Fibroblast of mammary gland (primary cell): ENCODE data around the gene TMPRSS6.

Experiments
- DNase-seq: peaks from one replicate; pipeline ENCODE4 v3.0.0-alpha.2; 2010; ENCODE audit warnings: low read depth
- H3K4me3 ChIP-seq: 2 replicates; pipeline ENCODE4 v1.5.1; 2011; ENCODE audit warnings: low read depth, mild to moderate bottlenecking, low read length, moderate library complexity; ENCODE audit not compliant: control insufficient read depth
- TF ChIP-seq, protein P1 (sequence below): conservative IDR thresholded peaks from 2 replicates; pipeline ENCODE4 v1.5.1; 2011; ENCODE audit warnings: low read depth, low read length, inconsistent platforms; ENCODE audit not compliant: control insufficient read depth, insufficient read depth

The TMPRSS6 gene

DNA sequence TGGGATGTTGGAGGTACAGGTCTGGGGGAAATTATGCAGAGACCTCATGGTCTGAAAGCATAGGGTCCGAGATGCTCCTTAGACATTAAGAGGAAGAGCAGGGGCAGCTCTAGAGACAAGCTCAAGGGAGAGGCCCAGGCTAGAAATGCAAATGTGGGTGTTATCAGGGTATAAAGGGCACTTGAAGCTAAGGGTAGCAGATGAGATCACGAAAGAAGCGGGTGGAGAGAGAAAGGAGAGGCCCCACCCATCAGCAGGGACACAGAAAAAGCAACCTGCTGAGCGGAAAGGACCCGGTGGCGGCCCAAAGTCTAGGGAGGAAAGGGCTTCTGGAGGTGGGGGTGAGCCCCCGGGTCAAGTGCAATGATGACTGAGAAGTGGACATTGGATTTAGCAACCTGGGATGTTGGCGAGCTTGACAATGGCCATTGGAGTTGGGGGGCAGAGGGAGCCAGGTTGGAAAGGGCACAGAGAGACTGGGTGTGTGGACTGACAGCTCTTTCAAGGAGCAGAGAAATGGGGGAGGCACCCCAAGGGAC lies 8.9 kb downstream of the TMPRSS6 start:
- no peak for DNase-seq
- no peak overlapping the region for H3K4me3 ChIP-seq
- TF ChIP-seq, protein P1, sequence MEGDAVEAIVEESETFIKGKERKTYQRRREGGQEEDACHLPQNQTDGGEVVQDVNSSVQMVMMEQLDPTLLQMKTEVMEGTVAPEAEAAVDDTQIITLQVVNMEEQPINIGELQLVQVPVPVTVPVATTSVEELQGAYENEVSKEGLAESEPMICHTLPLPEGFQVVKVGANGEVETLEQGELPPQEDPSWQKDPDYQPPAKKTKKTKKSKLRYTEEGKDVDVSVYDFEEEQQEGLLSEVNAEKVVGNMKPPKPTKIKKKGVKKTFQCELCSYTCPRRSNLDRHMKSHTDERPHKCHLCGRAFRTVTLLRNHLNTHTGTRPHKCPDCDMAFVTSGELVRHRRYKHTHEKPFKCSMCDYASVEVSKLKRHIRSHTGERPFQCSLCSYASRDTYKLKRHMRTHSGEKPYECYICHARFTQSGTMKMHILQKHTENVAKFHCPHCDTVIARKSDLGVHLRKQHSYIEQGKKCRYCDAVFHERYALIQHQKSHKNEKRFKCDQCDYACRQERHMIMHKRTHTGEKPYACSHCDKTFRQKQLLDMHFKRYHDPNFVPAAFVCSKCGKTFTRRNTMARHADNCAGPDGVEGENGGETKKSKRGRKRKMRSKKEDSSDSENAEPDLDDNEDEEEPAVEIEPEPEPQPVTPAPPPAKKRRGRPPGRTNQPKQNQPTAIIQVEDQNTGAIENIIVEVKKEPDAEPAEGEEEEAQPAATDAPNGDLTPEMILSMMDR, result no peak

DNA sequence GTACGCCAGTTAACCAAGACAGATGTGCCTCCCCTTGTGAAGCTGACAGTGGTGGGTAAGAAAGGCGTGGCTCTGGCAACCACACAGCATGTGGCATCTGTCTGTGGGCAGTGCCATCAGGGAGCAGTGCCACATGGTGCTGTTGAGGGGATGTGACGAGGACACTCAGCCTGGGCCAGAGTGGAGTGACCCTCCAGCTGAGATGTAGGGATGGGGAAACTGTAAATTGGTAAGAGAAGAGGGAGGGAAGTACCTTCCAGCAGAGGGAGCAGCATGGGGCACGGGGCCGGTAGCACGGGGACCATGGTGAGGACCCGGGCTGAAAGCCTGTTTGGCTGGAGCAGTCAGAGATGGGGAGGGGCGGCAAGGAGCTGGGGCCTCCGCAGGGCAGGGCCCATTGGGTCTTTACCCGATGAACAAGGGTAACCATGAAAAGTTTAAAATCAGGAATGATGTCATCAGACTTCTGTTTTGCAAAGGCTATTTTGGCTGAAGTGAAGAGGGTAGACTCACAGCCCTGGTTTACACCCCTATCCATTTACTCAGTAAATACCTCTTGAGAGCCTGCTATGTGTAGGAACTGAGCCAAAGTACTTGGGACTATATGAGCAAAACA lies 10.4 kb downstream of the TMPRSS6 start:
- TF ChIP-seq, protein P1, result peak; percentile 5
- no peak for DNase-seq
- H3K4me3 ChIP-seq, result no peak overlapping the region

DNA sequence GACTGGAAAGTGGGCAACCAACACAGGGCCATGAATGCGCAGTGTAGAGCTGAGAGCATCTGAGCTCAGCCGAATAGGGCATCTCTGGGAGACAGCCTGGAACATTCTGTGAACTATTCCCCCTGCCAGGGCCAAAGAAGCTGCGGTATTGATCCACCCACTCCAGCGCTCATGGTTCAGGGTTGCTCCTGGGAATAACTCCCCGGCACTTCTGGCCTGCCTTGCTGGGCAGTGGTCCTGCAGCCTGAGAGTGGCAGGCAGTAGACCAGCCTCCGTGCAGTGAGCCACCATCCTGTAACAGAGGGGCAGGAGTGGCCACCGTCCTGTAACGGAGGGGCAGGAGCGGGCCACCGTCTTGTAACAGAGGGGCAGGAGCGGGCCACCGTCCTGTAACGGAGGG lies 12.2 kb downstream of the TMPRSS6 start:
- H3K4me3 ChIP-seq, result no peak overlapping the region
- TF ChIP-seq, protein P1, result no peak
- no peak for DNase-seq

DNA sequence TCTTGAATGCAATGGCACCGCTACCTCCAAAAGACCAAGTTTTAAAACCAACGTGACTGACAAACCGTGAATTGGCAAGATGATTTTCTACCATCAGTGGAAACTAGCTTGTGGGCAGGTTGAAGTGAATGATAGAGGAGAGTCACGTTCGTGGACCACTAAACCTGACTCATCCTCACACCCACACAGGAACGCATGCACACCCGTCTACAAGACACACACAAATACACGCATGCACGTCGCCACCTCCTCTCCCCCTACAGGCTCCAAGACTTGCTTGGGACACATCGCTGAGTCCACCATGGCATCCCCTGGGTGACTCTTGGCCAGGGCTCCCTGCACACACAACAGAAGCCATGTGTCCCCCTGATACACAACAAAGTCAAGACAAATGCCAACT lies 14.4 kb downstream of the TMPRSS6 start:
- TF ChIP-seq, protein P1, result no peak
- no peak overlapping the region for H3K4me3 ChIP-seq
- no peak for DNase-seq

DNA sequence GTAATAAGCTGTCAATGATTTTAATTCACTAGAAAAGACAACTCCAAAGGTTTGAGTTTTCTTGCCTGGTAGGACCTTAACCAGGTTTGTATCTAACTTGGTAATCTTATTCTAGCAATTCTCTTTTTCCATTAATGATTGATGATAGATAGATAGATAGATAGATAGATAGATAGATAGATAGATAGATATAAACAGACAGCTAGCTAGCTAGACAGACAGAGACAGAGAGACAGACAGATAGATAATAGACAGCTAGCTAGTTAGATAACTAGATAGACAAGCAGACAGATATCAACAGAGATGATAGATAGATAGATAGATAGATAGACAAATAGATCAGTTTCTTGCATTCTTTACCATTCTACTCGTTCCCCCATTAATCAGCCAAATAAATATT lies 15.3 kb downstream of the TMPRSS6 start:
- no peak overlapping the region for H3K4me3 ChIP-seq
- DNase-seq, result no peak
- TF ChIP-seq, protein P1, result no peak

DNA sequence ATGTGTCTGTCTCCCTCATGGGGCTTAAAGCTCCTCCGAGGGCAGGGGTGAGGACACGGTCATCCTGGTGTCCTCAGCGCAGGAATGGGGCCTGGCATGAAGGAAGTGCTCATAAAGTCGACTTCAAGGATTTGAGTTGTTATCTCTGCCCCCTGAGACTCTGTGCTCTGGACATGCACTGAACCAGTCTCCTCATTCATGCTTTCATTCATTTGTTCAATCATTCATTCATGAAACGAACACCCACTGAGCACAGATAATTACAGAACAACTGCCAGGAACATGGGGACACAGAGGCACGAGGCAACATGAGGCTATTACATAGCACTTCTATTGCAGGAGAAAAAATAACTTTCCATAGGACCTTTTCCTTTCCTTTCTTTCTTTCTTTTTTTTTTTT lies 16.5 kb downstream of the TMPRSS6 start:
- H3K4me3 ChIP-seq, result no peak overlapping the region
- TF ChIP-seq, protein P1, result no peak
- DNase-seq, result no peak
